ENCODE measurements around the gene DMPK. TPM values are rescaled to one million over a fixed set of nuclear protein-coding genes. Genes with fewer than 3 reads are reported as not detected.

Gene DMPK
- total and polyA plus RNA-seq, 9 of the 15 experiments (the other 6 are each of a cell fraction or from before 2014, with no cell fraction given): 0.24 to 31.3 (median 7.3) TPM

DNA sequence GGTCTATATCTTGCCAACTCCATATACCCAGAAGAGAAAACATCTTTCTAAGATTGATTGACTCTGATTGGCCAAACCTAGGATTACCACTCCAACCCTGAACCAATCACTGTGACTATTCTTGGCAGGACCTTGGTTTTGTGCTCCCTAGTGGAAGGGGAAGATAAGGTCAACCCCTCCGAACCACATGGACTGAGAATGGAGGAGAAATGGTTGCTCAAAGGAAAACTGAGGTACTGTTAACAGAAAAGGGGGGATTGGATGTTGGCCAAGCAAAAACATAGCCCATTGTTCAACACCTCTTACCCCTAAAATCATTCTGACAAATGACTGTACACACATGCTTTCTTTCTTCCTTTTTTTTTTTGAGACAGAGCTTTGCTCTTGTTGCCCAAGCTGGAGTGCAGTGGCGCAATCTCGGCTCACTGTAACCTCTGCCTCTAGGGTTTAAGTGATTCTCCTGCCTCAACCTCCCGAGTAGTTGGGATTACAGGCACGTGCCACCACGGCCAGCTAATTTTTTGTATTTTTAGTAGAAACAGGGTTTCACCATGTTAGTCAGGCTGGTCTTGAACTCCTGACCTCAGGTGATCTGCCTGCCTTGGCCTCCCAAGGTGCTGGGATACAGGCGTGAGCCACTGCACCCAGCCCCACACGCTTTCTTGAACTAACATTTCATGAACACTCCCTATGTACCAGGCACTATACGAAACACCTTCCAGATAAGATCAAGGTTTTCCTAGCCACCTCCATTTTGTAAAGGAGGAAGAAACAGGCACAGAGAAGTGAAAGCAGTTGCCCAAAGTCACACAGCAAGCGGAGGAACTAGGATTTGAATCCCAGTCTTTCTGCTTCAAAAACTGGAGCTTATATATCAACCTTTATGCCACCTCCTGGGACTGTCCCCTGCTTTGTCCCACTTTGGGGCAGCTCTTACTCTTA, 42.5 kb downstream of the DMPK start (continued):
- TF ChIP-seq, protein P1, sequence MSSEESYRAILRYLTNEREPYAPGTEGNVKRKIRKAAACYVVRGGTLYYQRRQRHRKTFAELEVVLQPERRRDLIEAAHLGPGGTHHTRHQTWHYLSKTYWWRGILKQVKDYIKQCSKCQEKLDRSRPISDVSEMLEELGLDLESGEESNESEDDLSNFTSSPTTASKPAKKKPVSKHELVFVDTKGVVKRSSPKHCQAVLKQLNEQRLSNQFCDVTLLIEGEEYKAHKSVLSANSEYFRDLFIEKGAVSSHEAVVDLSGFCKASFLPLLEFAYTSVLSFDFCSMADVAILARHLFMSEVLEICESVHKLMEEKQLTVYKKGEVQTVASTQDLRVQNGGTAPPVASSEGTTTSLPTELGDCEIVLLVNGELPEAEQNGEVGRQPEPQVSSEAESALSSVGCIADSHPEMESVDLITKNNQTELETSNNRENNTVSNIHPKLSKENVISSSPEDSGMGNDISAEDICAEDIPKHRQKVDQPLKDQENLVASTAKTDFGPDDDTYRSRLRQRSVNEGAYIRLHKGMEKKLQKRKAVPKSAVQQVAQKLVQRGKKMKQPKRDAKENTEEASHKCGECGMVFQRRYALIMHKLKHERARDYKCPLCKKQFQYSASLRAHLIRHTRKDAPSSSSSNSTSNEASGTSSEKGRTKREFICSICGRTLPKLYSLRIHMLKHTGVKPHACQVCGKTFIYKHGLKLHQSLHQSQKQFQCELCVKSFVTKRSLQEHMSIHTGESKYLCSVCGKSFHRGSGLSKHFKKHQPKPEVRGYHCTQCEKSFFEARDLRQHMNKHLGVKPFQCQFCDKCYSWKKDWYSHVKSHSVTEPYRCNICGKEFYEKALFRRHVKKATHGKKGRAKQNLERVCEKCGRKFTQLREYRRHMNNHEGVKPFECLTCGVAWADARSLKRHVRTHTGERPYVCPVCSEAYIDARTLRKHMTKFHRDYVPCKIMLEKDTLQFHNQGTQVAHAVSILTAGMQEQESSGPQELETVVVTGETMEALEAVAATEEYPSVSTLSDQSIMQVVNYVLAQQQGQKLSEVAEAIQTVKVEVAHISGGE (CRISPR knock-in tag; IDR thresholded peaks at IDR 0.05): peak in 1 of 3 experiments; percentile 64; a peak in 2 of 6 replicates
- TF ChIP-seq JUNB (CRISPR knock-in tag; conservative IDR thresholded peaks at IDR 0.05): no peak
- TF ChIP-seq, protein P2, sequence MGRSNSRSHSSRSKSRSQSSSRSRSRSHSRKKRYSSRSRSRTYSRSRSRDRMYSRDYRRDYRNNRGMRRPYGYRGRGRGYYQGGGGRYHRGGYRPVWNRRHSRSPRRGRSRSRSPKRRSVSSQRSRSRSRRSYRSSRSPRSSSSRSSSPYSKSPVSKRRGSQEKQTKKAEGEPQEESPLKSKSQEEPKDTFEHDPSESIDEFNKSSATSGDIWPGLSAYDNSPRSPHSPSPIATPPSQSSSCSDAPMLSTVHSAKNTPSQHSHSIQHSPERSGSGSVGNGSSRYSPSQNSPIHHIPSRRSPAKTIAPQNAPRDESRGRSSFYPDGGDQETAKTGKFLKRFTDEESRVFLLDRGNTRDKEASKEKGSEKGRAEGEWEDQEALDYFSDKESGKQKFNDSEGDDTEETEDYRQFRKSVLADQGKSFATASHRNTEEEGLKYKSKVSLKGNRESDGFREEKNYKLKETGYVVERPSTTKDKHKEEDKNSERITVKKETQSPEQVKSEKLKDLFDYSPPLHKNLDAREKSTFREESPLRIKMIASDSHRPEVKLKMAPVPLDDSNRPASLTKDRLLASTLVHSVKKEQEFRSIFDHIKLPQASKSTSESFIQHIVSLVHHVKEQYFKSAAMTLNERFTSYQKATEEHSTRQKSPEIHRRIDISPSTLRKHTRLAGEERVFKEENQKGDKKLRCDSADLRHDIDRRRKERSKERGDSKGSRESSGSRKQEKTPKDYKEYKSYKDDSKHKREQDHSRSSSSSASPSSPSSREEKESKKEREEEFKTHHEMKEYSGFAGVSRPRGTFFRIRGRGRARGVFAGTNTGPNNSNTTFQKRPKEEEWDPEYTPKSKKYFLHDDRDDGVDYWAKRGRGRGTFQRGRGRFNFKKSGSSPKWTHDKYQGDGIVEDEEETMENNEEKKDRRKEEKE (IDR thresholded peaks at IDR 0.05; ENCODE audit: borderline replicate concordance in 1 of 2, control insufficient read depth in 1 of 2, low read depth in 2 of 2, low read length in 1 of 2): no peak
- TF ChIP-seq, protein P3, sequence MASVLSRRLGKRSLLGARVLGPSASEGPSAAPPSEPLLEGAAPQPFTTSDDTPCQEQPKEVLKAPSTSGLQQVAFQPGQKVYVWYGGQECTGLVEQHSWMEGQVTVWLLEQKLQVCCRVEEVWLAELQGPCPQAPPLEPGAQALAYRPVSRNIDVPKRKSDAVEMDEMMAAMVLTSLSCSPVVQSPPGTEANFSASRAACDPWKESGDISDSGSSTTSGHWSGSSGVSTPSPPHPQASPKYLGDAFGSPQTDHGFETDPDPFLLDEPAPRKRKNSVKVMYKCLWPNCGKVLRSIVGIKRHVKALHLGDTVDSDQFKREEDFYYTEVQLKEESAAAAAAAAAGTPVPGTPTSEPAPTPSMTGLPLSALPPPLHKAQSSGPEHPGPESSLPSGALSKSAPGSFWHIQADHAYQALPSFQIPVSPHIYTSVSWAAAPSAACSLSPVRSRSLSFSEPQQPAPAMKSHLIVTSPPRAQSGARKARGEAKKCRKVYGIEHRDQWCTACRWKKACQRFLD (CRISPR knock-in tag; IDR thresholded peaks at IDR 0.05): no peak; the same call in 1 of the 2 replicates
- no peak for TF ChIP-seq TCFL5 (CRISPR knock-in tag; conservative IDR thresholded peaks at IDR 0.05)
- TF ChIP-seq PTTG1 (tag; IDR thresholded peaks at IDR 0.05; ENCODE audit: low read depth): peak; percentile 55; the same call in 1 of the 2 replicates
- no peak for TF ChIP-seq SRSF1 (IDR thresholded peaks at IDR 0.05; ENCODE audit: low read depth, low read length)
- peak; percentile 73 for TF ChIP-seq NEUROD1 (IDR thresholded peaks at IDR 0.05; ENCODE audit: borderline replicate concordance, low read depth, low read length, partially characterized antibody)
- no peak for TF ChIP-seq NR2F6 (CRISPR knock-in tag; IDR thresholded peaks at IDR 0.05)
- TF ChIP-seq, protein P4, sequence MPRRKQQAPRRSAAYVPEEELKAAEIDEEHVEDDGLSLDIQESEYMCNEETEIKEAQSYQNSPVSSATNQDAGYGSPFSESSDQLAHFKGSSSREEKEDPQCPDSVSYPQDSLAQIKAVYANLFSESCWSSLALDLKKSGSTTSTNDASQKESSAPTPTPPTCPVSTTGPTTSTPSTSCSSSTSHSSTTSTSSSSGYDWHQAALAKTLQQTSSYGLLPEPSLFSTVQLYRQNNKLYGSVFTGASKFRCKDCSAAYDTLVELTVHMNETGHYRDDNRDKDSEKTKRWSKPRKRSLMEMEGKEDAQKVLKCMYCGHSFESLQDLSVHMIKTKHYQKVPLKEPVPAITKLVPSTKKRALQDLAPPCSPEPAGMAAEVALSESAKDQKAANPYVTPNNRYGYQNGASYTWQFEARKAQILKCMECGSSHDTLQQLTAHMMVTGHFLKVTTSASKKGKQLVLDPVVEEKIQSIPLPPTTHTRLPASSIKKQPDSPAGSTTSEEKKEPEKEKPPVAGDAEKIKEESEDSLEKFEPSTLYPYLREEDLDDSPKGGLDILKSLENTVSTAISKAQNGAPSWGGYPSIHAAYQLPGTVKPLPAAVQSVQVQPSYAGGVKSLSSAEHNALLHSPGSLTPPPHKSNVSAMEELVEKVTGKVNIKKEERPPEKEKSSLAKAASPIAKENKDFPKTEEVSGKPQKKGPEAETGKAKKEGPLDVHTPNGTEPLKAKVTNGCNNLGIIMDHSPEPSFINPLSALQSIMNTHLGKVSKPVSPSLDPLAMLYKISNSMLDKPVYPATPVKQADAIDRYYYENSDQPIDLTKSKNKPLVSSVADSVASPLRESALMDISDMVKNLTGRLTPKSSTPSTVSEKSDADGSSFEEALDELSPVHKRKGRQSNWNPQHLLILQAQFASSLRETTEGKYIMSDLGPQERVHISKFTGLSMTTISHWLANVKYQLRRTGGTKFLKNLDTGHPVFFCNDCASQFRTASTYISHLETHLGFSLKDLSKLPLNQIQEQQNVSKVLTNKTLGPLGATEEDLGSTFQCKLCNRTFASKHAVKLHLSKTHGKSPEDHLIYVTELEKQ (CRISPR knock-in tag; IDR thresholded peaks at IDR 0.05): no peak
- TF ChIP-seq GATAD2B (IDR thresholded peaks at IDR 0.05; ENCODE audit: borderline replicate concordance): no peak
- no peak for TF ChIP-seq ZFP1 (CRISPR knock-in tag; IDR thresholded peaks at IDR 0.05)
- TF ChIP-seq STAG1 (CRISPR knock-in tag; IDR thresholded peaks at IDR 0.05; ENCODE audit: borderline replicate concordance): no peak

All from K562 (cell line).